ENCODE results near the gene CCNL2. TPM values are rescaled to one million over a fixed set of nuclear protein-coding genes. Genes with fewer than 3 reads are reported as not detected.

Gene CCNL2
- total RNA-seq, 4 donors from 2014 or later: 167 to 307 (median 215) TPM

DNA sequence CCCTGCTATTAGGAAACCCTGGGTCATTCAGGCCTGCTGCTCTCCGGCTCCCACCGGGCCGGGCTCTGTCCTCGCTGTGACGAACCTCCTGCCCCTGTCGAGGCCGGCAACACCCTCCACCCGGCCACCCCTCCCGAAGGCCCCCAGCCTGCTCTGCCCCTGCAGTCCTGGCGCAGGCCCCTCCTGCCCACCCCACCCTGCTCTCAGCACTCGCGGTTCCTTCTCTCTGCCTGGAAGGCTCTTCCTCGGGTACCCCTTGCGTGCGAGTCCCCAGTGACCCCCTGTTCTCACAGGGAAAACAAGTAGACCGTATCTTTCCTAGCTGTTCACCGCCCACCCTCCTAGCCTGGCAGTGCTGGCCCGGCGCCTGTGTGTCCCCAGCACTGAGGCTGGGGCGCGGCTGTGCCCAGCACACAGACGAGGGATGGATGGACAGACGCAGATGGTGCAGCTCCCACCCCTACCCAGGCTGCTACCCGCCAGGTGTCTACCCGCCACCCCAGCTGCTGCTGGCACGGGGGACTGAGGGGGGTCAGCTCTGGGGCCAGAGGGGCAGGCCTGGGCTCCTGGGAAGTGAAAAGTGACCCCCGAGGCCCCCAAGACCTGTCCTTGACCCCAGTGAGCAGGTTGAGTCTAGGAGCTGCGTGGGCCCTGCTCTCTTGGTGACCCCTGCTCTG, 33.3 kb upstream of the CCNL2 start:
- H3K4me3 ChIP-seq (replicated peaks in 1 of 3): no peak overlapping the region
- peak overlapping the region in 2 of 3 donors; percentile 69 to 73 for H3K27ac ChIP-seq
- 81 to 91% methylated on average over 15 to 21 of the region's 28 CpGs for whole genome bisulfite sequencing, 2 donors
- no peaks in the 10 kb centered on the region for H3K9me3 ChIP-seq
- no peaks in the 10 kb centered on the region for H3K36me3 ChIP-seq
- no peak for DNase-seq
- TF ChIP-seq POLR2A (IDR thresholded peaks at IDR 0.05): no peak
- TF ChIP-seq, protein P1, sequence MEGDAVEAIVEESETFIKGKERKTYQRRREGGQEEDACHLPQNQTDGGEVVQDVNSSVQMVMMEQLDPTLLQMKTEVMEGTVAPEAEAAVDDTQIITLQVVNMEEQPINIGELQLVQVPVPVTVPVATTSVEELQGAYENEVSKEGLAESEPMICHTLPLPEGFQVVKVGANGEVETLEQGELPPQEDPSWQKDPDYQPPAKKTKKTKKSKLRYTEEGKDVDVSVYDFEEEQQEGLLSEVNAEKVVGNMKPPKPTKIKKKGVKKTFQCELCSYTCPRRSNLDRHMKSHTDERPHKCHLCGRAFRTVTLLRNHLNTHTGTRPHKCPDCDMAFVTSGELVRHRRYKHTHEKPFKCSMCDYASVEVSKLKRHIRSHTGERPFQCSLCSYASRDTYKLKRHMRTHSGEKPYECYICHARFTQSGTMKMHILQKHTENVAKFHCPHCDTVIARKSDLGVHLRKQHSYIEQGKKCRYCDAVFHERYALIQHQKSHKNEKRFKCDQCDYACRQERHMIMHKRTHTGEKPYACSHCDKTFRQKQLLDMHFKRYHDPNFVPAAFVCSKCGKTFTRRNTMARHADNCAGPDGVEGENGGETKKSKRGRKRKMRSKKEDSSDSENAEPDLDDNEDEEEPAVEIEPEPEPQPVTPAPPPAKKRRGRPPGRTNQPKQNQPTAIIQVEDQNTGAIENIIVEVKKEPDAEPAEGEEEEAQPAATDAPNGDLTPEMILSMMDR (IDR thresholded peaks at IDR 0.05): no peak
- no peaks in the 10 kb centered on the region for H3K27me3 ChIP-seq
- intact Hi-C loops (cut with DNase I): no loop called here
- peaks cover 16 to 70% of the 10 kb centered on the region in 2 donors for H3K4me1 ChIP-seq

DNA sequence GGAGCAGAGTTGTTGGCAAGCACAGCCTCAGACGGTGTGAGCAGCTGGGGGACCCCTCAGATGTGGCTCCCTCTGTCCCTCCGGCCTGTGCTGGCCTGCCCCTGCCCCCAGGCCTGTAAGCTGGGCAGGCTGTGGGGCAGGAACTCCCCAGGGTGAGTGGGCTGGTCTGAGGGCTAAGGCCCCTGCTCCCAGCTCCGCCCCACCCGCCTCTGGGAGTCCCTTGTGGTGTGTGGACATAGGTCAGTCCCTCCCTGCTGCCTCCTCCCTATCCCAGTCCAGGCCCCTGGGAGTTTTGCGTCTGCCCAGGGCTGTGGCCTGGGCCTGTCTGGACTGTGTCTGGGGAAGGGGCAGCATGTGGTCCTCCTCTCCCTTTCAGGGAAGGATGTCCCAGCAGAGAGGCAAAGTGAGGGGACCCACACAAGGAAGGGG, 32.7 kb upstream of the CCNL2 start:
- no peaks in the 10 kb centered on the region for H3K27me3 ChIP-seq
- no peak for TF ChIP-seq POLR2A (IDR thresholded peaks at IDR 0.05)
- TF ChIP-seq, protein P1 (IDR thresholded peaks at IDR 0.05): no peak
- H3K27ac ChIP-seq: peak overlapping the region in 2 of 3 donors; percentile 69 to 73
- no peak overlapping the region for H3K4me3 ChIP-seq (replicated peaks in 1 of 3)
- no peaks in the 10 kb centered on the region for H3K36me3 ChIP-seq
- intact Hi-C loops (cut with DNase I): no loop called here
- H3K9me3 ChIP-seq: no peaks in the 10 kb centered on the region
- no peak for DNase-seq
- H3K4me1 ChIP-seq: peaks cover 16 to 70% of the 10 kb centered on the region in 2 donors
- WGBS, 2 donors: 72 to 81% methylated on average over 5 of the region's 5 CpGs

DNA sequence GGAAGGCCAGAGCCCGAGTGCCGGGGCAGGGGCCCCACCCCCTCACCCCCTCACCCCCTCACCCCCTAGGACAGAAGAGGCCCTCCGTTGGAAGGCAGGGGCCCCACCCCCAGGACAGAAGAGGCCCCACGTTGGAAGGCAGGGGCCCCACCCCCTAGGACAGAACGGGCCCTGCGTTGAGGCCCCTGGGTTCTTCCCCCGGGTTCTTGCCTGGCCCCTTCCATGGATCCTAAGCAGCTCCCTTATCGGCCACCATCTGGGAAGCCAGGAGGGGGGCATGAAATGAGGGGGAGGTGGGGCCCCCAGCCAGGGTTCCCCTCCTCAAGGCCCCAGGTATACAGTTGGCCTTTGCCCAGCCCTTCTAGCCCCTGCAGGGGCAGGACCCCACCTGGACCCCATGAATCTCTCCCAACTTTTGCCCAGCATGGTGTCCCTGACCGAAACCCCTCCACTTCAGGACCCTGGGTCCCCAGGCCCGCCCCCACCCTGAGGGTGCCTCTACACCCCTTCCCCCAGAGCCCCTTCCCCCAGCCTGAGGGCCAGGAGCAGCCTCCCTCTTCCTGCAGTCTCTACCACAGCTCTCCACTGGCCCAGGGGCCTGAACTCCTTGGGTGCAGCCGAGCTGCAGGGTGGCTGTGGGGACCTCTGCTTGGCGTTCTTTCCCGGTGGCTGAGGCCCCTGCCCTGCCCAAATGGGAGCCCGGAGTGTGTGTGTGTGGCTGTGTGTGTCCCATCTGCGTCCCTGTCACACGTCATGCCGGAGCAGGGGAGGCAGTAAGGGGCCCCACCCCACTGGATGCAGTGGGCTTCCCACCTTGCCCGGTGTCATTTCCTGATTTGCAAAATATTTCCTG, 32.1 kb upstream of the CCNL2 start:
- peak overlapping the region; percentile 69 to 73 (median 71) for H3K27ac ChIP-seq
- 62 to 71% methylated on average over 9 to 15 of the region's 18 CpGs for WGBS, 2 donors

DNA sequence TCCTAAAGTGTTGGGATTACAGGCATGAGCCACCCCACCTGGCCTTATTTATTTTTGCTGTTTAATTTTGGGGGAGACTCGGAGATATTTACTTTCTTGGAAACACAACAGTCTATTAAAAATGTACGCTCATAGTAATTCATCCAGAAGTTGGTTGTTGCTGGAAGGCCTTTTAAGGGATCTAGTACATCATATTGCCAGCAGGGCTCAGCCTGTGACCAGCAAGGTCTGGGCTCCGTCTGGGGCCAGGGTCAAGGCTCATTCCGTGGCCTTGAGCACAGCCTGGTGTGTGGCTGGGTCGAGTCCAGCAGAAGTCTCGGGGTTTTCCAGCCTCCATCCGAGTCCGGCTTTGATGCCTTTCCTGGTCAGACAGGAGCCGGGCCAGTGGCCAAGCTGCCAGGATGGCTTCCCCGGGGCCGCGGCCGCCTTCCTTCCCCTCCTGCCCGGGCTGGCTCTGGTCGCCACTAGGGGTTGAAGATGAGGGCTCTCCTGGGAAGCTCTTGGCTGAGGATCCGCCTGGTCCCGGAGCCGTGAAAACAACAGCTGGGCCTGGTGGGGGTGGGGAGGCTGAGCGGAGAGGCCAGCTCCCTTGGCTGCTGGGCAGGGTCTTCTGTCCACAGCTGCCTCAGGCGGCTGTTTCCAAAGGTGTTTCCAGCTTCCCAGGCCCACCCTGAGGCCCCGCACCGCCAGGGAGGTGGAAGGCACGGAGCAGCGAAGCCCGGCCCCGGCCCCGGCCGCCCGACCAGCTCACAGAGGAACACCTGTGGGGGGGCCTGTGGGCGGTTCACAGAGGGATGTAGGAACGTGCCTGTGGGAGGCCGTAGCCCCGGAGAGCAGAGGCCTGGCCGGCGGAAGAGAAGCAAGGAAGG, 31.2 kb upstream of the CCNL2 start:
- H3K4me3 ChIP-seq (replicated peaks in 1 of 3): no peak overlapping the region
- TF ChIP-seq, protein P1 (IDR thresholded peaks at IDR 0.05): peak in 4 of 6 experiments; percentile 23 to 33 (median 28)
- peak in 1 of 2 donors; percentile 11 for TF ChIP-seq POLR2A (IDR thresholded peaks at IDR 0.05)
- H3K36me3 ChIP-seq: no peaks in the 10 kb centered on the region
- WGBS, 2 donors: 16 to 17% methylated on average over 12 to 34 of the region's 35 CpGs
- peaks cover 16 to 60% of the 10 kb centered on the region in 2 donors for H3K4me1 ChIP-seq
- peak; percentile 79 to 83 for DNase-seq
- no peaks in the 10 kb centered on the region for H3K27me3 ChIP-seq
- no peaks in the 10 kb centered on the region for H3K9me3 ChIP-seq
- H3K27ac ChIP-seq: peak overlapping the region; percentile 69 to 73 (median 71)
- intact Hi-C loops (cut with DNase I): no loop called here

More for the DNA sequence above, 32.1 kb upstream of the CCNL2 start:
- no peaks in the 10 kb centered on the region for H3K27me3 ChIP-seq
- peaks cover 16 to 66% of the 10 kb centered on the region in 2 donors for H3K4me1 ChIP-seq
- H3K9me3 ChIP-seq: no peaks in the 10 kb centered on the region
- TF ChIP-seq, protein P1 (IDR thresholded peaks at IDR 0.05): no peak
- intact Hi-C loops (cut with DNase I): no loop called here
- H3K4me3 ChIP-seq (replicated peaks in 1 of 3): no peak overlapping the region
- no peaks in the 10 kb centered on the region for H3K36me3 ChIP-seq
- no peak for DNase-seq
